HG02970 (cell line): ENCODE results near the gene WNT6.
"Not testable (repeated sequence)": the region's sequence is repeated elsewhere in the genome, so short reads cannot be mapped to it uniquely, and the experiment has no call there.

Source experiments
- ATAC-seq: cut with Tn5 transposase; IDR thresholded peaks from one replicate; pipeline ENCODE4 v1.9.1; 2021; ENCODE audit warnings: mild to moderate bottlenecking, moderate library complexity, moderate number of reproducible peaks; ENCODE audit not compliant: unreplicated experiment, low FRiP score

WNT6 gene

GRCh38 chr2:218829868-218830451 is 29.6 kb upstream of the WNT6 start:
- no peak for ATAC-seq

GRCh38 chr2:218830526-218831306 is 28.9 kb upstream of the WNT6 start:
- no peak for ATAC-seq

- ATAC-seq, result no peak
Observed at GRCh38 chr2:218831378-218831990, 28.1 kb upstream of the WNT6 start, which contains the start of gene PRKAG3. Gene PRKAG3 (minus strand): TSS chr2:218831803.

- ATAC-seq, result no peak
Observed at GRCh38 chr2:218832081-218832480, 27.5 kb upstream of the WNT6 start.

GRCh38 chr2:218832520-218832919 is 27.1 kb upstream of the WNT6 start:
- ATAC-seq, result no peak

- ATAC-seq, result no peak
Observed at GRCh38 chr2:218833023-218833609, 26.5 kb upstream of the WNT6 start.

GRCh38 chr2:218834685-218835084 is 24.9 kb upstream of the WNT6 start:
- ATAC-seq, result no peak

GRCh38 chr2:218837495-218837894 is 22.1 kb upstream of the WNT6 start:
- no peak for ATAC-seq

- ATAC-seq, result no peak
Observed at GRCh38 chr2:218839430-218839829, 20.2 kb upstream of the WNT6 start.

- ATAC-seq, result no peak
Observed at GRCh38 chr2:218839888-218840287, 19.7 kb upstream of the WNT6 start.

- ATAC-seq, result not testable (repeated sequence)
Observed at GRCh38 chr2:218844334-218844733, 15.3 kb upstream of the WNT6 start.

GRCh38 chr2:218846963-218847362 is 12.6 kb upstream of the WNT6 start:
- not testable (repeated sequence) for ATAC-seq

GRCh38 chr2:218849721-218850120 is 9.9 kb upstream of the WNT6 start:
- no peak for ATAC-seq

- ATAC-seq, result no peak
Observed at GRCh38 chr2:218850796-218851195, 8.8 kb upstream of the WNT6 start.

- no peak for ATAC-seq
Observed at GRCh38 chr2:218851286-218851685, 8.3 kb upstream of the WNT6 start.

- no peak for ATAC-seq
Observed at GRCh38 chr2:218852911-218853667, 6.5 kb upstream of the WNT6 start.

- ATAC-seq, result no peak
Observed at GRCh38 chr2:218853766-218854165, 5.8 kb upstream of the WNT6 start.

GRCh38 chr2:218854860-218855259 is 4.7 kb upstream of the WNT6 start:
- no peak for ATAC-seq

GRCh38 chr2:218855305-218856166 is 4.1 kb upstream of the WNT6 start:
- no peak for ATAC-seq
